Karpas-422 (cell line): ENCODE data around the gene OPALIN. TPM values are rescaled to one million over a fixed set of nuclear protein-coding genes. Genes with fewer than 3 reads are reported as not detected.

Experiments used
- DNase-seq: peaks from one replicate; pipeline ENCODE4 v3.0.0-alpha.2; 2015
- H2AFZ ChIP-seq: fragments of 200-600 bp; sonication (generic); 2 replicates; pipeline ENCODE4 v1.6.1; 2014; ENCODE audit warnings: antibody characterized with exemption, low read length, mixed read lengths
- H3K27ac ChIP-seq: fragments of 200-600 bp; sonication (generic); 2 replicates; pipeline ENCODE4 v1.5.1; 2014; ENCODE audit warnings: mild to moderate bottlenecking, low read length, moderate library complexity
- H3K27me3 ChIP-seq: fragments of 200-600 bp; sonication (generic); 2 replicates; pipeline ENCODE4 v1.6.1; 2014; ENCODE audit warnings: low read length, mixed read lengths
- H3K36me3 ChIP-seq: fragments of 200-600 bp; sonication (generic); 2 replicates; pipeline ENCODE4 v1.6.1; 2014; ENCODE audit warnings: low read length, mixed read lengths; ENCODE audit not compliant: insufficient read depth
- H3K4me1 ChIP-seq: fragments of 200-600 bp; sonication (generic); 2 replicates; pipeline ENCODE4 v1.6.1; 2014; ENCODE audit warnings: mild to moderate bottlenecking, low read length, mixed read lengths
- H3K4me2 ChIP-seq: fragments of 200-600 bp; sonication (generic); 2 replicates; pipeline ENCODE4 v1.6.1; 2014; ENCODE audit warnings: low read length, low read depth, mild to moderate bottlenecking; ENCODE audit not compliant: poor library complexity, severe bottlenecking
- H3K4me3 ChIP-seq: fragments of 200-600 bp; sonication (generic); 2 replicates; pipeline ENCODE4 v1.5.1; 2014; ENCODE audit warnings: mild to moderate bottlenecking, antibody characterized with exemption, low read length, mixed read lengths
- H3K79me2 ChIP-seq: fragments of 200-600 bp; sonication (generic); 2 replicates; pipeline ENCODE4 v1.6.1; 2014; ENCODE audit warnings: mild to moderate bottlenecking, low read length, mixed read lengths
- H3K9ac ChIP-seq: fragments of 200-600 bp; sonication (generic); 2 replicates; pipeline ENCODE4 v1.6.0; 2014; ENCODE audit warnings: low read length
- H3K9me2 ChIP-seq: fragments of 200-600 bp; sonication (generic), shearing (Covaris generic); replicated peaks from 2 replicates; pipeline ENCODE4 v1.6.0; 2014; ENCODE audit warnings: mild to moderate bottlenecking, low read length, moderate library complexity; ENCODE audit not compliant: insufficient read depth
- H3K9me3 ChIP-seq: fragments of 300-700, 200-600 bp; sonication (generic); 2 replicates; pipeline ENCODE4 v1.6.1; 2014; ENCODE audit warnings: low read length, mixed read lengths
- H4K20me1 ChIP-seq: fragments of 200-600 bp; sonication (generic); 2 replicates; pipeline ENCODE4 v1.6.1; 2014; ENCODE audit warnings: mild to moderate bottlenecking, antibody characterized with exemption, low read length, low read depth; ENCODE audit not compliant: insufficient read depth
- total RNA-seq: library from RNA; depleted of rRNA; stranded (reverse); fragments of >200 nt; shearing (Covaris generic); gene quantifications from 2 replicates; pipeline ENCODE4 v1.2.3, GENCODE V29; 2014; ENCODE audit warnings: low replicate concordance

OPALIN gene
- total RNA-seq, 1 experiment from 2014 or later, result not detected

DNA sequence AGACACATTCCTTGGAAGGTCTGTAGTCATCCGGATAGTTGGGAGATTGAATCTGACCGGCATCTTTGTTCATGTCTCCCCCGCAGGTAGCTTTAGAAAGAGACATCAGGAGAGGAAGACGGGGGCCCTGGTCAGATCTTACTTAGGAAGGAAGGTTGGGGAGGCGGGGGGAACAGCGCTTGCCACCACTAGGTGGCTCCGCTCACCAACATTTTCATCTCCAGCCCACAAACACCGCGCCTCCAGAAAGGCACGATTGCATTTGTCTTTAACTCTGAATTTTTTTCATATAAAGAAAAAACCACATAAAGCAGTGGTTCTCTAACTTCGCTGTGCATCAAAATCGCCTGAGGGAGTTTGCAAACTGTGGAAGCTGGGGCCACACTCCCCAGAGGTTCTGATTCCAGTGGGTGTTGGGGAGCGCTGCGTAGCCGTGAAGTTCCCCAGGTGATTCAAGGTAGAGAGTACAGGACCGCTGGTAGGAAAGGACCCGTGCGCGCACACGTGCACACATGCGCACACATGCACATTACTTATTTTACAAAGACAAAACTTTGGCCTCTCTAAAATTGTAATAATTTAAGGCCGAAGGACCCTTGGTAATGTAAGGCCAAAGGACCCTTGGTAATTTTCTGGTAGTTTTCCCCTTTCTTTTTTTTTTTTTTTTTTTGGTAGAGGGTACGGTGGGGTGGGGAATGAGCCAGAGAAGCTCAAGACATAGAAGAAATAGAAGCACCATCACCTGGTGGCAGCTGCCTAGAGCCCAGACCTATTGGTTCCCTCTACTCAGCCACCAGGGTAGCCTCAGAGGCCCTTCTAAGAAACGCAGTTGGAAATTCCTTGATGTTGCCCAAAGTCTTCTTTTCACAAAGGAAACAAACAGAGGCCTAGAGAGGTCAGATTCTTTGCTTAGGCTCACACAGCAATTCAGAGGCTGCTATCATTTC lies 37.4 kb upstream of the OPALIN start:
- Histone ChIP-seq H3K36me3 (no peaks in the 10 kb centered on the region), H3K4me3 (no peak overlapping the region), H3K27ac (no peak overlapping the region), H3K9ac (no peak overlapping the region), H2AFZ (no peak overlapping the region), H3K4me1 (no peaks in the 10 kb centered on the region), H3K79me2 (no peaks in the 10 kb centered on the region), H3K27me3 (no peaks in the 10 kb centered on the region), H3K9me2 (no peaks in the 10 kb centered on the region), H4K20me1 (no peaks in the 10 kb centered on the region), H3K4me2 (no peak overlapping the region), H3K9me3 (no peaks in the 10 kb centered on the region)
- peak; percentile 76 for DNase-seq

GRCh38 chr10:96390460-96390864 lies 31.7 kb upstream of the OPALIN start:
- no peak for DNase-seq
- H3K9me2 ChIP-seq, result no peaks in the 10 kb centered on the region
- no peak overlapping the region for H3K9ac ChIP-seq
- no peak overlapping the region for H3K27ac ChIP-seq
- H3K36me3 ChIP-seq, result no peaks in the 10 kb centered on the region
- no peak overlapping the region for H3K4me3 ChIP-seq
- no peak overlapping the region for H2AFZ ChIP-seq
- H3K79me2 ChIP-seq, result no peaks in the 10 kb centered on the region
- no peaks in the 10 kb centered on the region for H3K9me3 ChIP-seq
- no peak overlapping the region for H3K4me2 ChIP-seq
- no peaks in the 10 kb centered on the region for H4K20me1 ChIP-seq
- H3K27me3 ChIP-seq, result no peaks in the 10 kb centered on the region
- no peaks in the 10 kb centered on the region for H3K4me1 ChIP-seq

DNA sequence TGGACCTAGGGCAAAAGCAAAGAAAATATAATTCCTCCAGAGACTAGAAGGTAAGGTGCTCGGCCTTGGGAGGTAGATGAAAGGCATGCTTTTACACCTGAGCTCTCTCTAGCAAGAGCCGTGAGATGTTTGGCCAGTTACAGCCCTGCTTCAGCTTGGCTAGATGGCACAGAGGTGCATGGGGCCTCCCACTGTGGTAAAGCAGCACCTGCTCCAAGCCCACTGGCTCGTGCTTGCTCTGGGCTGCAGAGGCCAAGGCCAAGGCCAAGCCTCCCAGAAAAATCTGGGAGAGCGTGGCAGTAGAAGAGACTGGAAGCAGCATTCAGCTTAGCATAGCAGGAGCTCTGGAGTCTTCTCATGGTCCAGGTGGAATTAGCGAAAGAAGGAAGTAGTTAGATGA lies 31.0 kb upstream of the OPALIN start:
- Histone ChIP-seq H3K9me3 (no peaks in the 10 kb centered on the region), H3K27me3 (no peaks in the 10 kb centered on the region), H4K20me1 (no peaks in the 10 kb centered on the region), H3K36me3 (no peaks in the 10 kb centered on the region), H3K4me3 (no peak overlapping the region), H3K4me1 (no peaks in the 10 kb centered on the region), H3K4me2 (no peak overlapping the region), H3K27ac (no peak overlapping the region), H3K79me2 (no peaks in the 10 kb centered on the region), H2AFZ (no peak overlapping the region), H3K9ac (no peak overlapping the region), H3K9me2 (no peaks in the 10 kb centered on the region)
- no peak for DNase-seq

DNA sequence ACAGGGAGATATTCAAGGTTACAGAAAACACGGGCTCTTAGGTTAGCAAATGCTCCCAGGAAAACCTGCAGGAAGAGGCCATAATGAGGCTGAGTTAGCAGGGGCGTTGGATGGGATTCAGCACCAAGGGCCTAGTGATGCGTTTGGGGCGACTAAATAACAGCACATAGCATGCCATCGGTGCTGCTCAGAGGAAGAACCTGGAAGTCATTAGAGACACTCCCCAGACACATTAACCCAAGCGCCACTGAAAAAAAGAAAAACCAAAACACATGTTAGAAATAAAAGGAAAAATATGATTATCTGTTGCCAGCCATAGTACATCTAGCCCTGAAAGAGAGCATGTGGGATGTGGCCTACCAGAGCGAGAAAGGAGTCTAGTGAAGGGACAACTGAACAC lies 28.8 kb upstream of the OPALIN start:
- Histone ChIP-seq H3K9me3 (no peaks in the 10 kb centered on the region), H3K9me2 (no peaks in the 10 kb centered on the region), H3K36me3 (no peaks in the 10 kb centered on the region)

GRCh38 chr10:96387161-96387560 lies 28.4 kb upstream of the OPALIN start:
- DNase-seq, result no peak
- Histone ChIP-seq H3K36me3 (no peaks in the 10 kb centered on the region), H4K20me1 (no peaks in the 10 kb centered on the region), H2AFZ (no peak overlapping the region), H3K27ac (no peak overlapping the region), H3K9me3 (no peaks in the 10 kb centered on the region), H3K9me2 (no peaks in the 10 kb centered on the region), H3K9ac (no peak overlapping the region), H3K27me3 (no peaks in the 10 kb centered on the region), H3K4me1 (no peaks in the 10 kb centered on the region), H3K4me3 (no peak overlapping the region), H3K4me2 (no peak overlapping the region), H3K79me2 (no peaks in the 10 kb centered on the region)

More for the DNA sequence above, 28.8 kb upstream of the OPALIN start:
- no peaks in the 10 kb centered on the region for H3K27me3 ChIP-seq
- no peak overlapping the region for H3K27ac ChIP-seq
- DNase-seq, result no peak
- no peaks in the 10 kb centered on the region for H3K79me2 ChIP-seq
- no peak overlapping the region for H2AFZ ChIP-seq
- H3K4me3 ChIP-seq, result no peak overlapping the region
- no peak overlapping the region for H3K9ac ChIP-seq
- H3K4me2 ChIP-seq, result no peak overlapping the region
- H3K4me1 ChIP-seq, result no peaks in the 10 kb centered on the region
- no peaks in the 10 kb centered on the region for H4K20me1 ChIP-seq

GRCh38 chr10:96384506-96384905 lies 25.7 kb upstream of the OPALIN start:
- Histone ChIP-seq H3K9me3 (no peaks in the 10 kb centered on the region), H2AFZ (no peak overlapping the region), H3K79me2 (no peaks in the 10 kb centered on the region), H3K27me3 (no peaks in the 10 kb centered on the region), H3K9me2 (no peaks in the 10 kb centered on the region), H3K4me1 (no peaks in the 10 kb centered on the region), H3K9ac (no peak overlapping the region), H3K4me3 (no peak overlapping the region), H4K20me1 (no peaks in the 10 kb centered on the region), H3K27ac (no peak overlapping the region), H3K36me3 (no peaks in the 10 kb centered on the region), H3K4me2 (no peak overlapping the region)
- DNase-seq, result no peak

DNA sequence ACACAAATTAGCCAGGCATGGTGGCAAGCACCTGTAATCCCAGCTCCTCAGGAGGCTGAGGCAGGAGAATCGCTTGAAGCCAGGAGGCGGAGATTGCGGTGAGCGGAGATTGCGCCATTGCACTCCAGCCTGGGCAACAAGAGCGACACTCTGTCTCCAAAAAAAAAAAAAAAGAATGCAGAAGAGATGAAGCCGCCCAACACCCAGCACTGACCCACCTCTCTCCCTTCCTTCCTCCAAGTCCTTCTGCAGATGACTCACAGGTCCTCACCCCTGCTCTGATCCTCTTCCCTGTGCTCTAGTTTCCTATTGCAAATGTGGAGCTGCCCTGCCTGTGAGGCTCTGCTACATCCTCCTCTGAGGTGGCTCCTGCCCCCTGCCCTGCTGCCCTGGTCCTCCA lies 22.0 kb upstream of the OPALIN start:
- no peak for DNase-seq
- H3K9ac ChIP-seq, result no peak overlapping the region

DNA sequence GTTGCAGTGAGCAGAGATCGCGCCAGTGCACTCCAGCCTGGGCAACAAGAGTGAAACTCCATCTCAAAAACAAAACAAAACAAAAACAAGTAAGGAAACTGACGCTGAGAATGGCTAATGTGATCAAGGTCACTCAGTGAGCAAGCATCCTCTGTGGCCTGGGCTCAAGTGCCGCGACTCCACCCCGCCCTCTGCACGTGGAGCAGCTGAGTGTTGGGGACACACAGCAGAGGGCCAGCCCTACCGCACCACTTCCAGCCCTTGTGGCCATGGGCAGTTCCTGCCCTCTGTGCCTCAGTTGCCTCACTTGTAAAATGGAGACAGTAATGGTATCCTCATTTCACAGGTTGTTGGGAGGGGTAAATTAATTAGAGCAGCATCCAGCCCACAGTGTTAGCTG lies 21.0 kb upstream of the OPALIN start:
- Histone ChIP-seq H3K79me2 (no peaks in the 10 kb centered on the region), H3K4me1 (peaks cover 13% of the 10 kb centered on the region), H3K27ac (no peak overlapping the region), H2AFZ (no peak overlapping the region), H3K9me2 (no peaks in the 10 kb centered on the region), H3K9ac (no peak overlapping the region), H3K36me3 (no peaks in the 10 kb centered on the region), H3K9me3 (no peaks in the 10 kb centered on the region), H3K4me2 (no peak overlapping the region), H3K4me3 (no peak overlapping the region), H4K20me1 (no peaks in the 10 kb centered on the region), H3K27me3 (no peaks in the 10 kb centered on the region)
- no peak for DNase-seq

More for the DNA sequence above, 22.0 kb upstream of the OPALIN start:
- Histone ChIP-seq H3K27me3 (no peaks in the 10 kb centered on the region), H3K36me3 (no peaks in the 10 kb centered on the region), H3K9me2 (no peaks in the 10 kb centered on the region), H3K27ac (no peak overlapping the region), H3K79me2 (no peaks in the 10 kb centered on the region), H3K9me3 (no peaks in the 10 kb centered on the region), H3K4me3 (no peak overlapping the region), H2AFZ (no peak overlapping the region), H3K4me1 (peaks cover 4% of the 10 kb centered on the region), H4K20me1 (no peaks in the 10 kb centered on the region), H3K4me2 (no peak overlapping the region)
